RWPE1 (cell line): ENCODE results near the gene C9orf85.
A peak's percentile ranks its signal among the peaks of the same experiment; 100 is the strongest.

Experiments
- CTCF ChIA-PET: fragments of 350-600 bp; sonication (Branson Sonifier 250); formaldehyde crosslinking; extraction: SDS; loops from one replicate; lab custom pipeline; 2021; lab: Yijun Ruan, JAX
- POLR2A ChIA-PET: fragments of 400-600 bp; formaldehyde crosslinking; extraction: SDS; loops from one replicate; lab custom pipeline; 2020; ENCODE audit warnings: antibody characterized with exemption; ENCODE audit not compliant: low non-redundant PET; lab: Yijun Ruan, JAX
- DNase-seq: peaks from one replicate; pipeline ENCODE4 v3.0.0; 2012; ENCODE audit warnings: low spot score
- H3K27ac ChIP-seq: fragments of 450-650 bp; 2 replicates; pipeline ENCODE4 v1.5.1; 2017
- CTCF ChIP-seq: fragments of 450-650 bp; conservative IDR thresholded peaks from 2 replicates; pipeline ENCODE4 v1.5.1; 2017; ENCODE audit warnings: low read depth, mild to moderate bottlenecking

C9orf85 gene

GRCh38 chr9:71911061-71911907 lies at the start of gene C9orf85, which contains the start of gene ABHD17B:
Gene C9orf85, plus strand, starts transcription at chr9:71911639. Its CDS starts 96 bp downstream, at chr9:71911735.
Gene ABHD17B, minus strand, starts transcription at chr9:71911193. Its CDS starts 36,113 bp downstream, at chr9:71875080.
- TF ChIP-seq CTCF, result no peak
- ChIA-PET POLR2A (interaction anchor here (0.6 kb wide), 1 partner anchor 92 kb away, joined by 4 read pairs; no protein-coding TSS in a partner anchor), CTCF (interaction anchor here (0.6 to 2.1 kb wide), 2 partner anchors 114 to 841 kb away, joined by 3 to 4 read pairs; no protein-coding TSS in a partner anchor)
- H3K27ac ChIP-seq, result peak within 1 kb of the TSS; percentile 97
- peak; percentile 99 for DNase-seq

- CTCF ChIA-PET, result no interaction called here
- TF ChIP-seq CTCF, result no peak
- H3K27ac ChIP-seq, result no peak overlapping the region
- no peak for DNase-seq
- POLR2A ChIA-PET, result no interaction called here
These were observed 47.8 kb upstream of the C9orf85 start for GRCh38 chr9:71863631-71864030.

GRCh38 chr9:71875345-71875744 lies 36.1 kb upstream of the C9orf85 start:
- H3K27ac ChIP-seq, result no peak overlapping the region
- DNase-seq, result no peak
- POLR2A ChIA-PET, result no interaction called here
- CTCF ChIA-PET, result no interaction called here
- no peak for TF ChIP-seq CTCF

- no peak overlapping the region for H3K27ac ChIP-seq
- POLR2A ChIA-PET, result no interaction called here
- no peak for TF ChIP-seq CTCF
- CTCF ChIA-PET, result interaction anchor here (0.6 kb wide), 1 partner anchor 121 kb away, joined by 3 read pairs; no protein-coding TSS in a partner anchor
- no peak for DNase-seq
These were observed 35.3 kb upstream of the C9orf85 start for GRCh38 chr9:71876106-71876505.

GRCh38 chr9:71876829-71877228 lies 34.6 kb upstream of the C9orf85 start:
- no peak for DNase-seq
- H3K27ac ChIP-seq, result no peak overlapping the region
- CTCF ChIA-PET, result no interaction called here
- TF ChIP-seq CTCF, result no peak
- POLR2A ChIA-PET, result no interaction called here

GRCh38 chr9:71878327-71879274 lies 32.8 kb upstream of the C9orf85 start:
- TF ChIP-seq CTCF, result no peak
- ChIA-PET CTCF (interaction anchor here (0.6 kb wide), 1 partner anchor 10 kb away, joined by 5 read pairs; no protein-coding TSS in a partner anchor), POLR2A (no interaction called here)
- no peak for DNase-seq
- no peak overlapping the region for H3K27ac ChIP-seq
